ENCODE results near the gene LHX4. TPM values are rescaled to one million over a fixed set of nuclear protein-coding genes. Genes with fewer than 3 reads are reported as not detected.

LHX4 gene
- total and polyA plus RNA-seq, 10 donors, result 0.02 to 2.0 (median 0.03) TPM; not detected in 5

DNA sequence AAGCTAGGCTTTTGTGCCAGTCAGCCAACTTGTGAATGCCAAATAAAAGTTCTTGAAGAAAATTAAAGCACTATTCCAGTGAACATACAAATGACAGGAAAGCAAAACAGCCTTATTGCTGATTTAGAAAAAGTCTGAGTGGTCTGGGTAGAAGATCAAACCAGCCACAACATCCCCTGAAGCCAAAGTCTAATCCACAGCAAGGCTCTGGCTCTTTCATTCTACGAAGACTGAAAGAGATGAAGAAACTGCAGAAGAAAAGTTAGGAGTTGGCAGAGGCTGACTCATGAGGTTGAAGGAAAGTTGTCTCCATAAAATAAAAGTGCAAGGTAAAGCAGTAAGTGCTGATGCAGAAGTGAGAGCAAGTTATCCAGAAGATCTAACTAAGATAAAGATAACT, 65.9 kb downstream of the LHX4 start:
- Histone ChIP-seq H3K27me3 (replicated peaks in 1 of 7) (no peaks in the 10 kb centered on the region), H3K4me1 (peaks cover 0 to 3% (median 0%) of the 10 kb centered on the region in 6 donors), H3K27ac (no peak overlapping the region), H3K9me3 (peaks cover 0 to 5% (median 0%) of the 10 kb centered on the region in 8 donors), H3K36me3 (no peaks in the 10 kb centered on the region), H3K4me3 (no peak overlapping the region)
- TF ChIP-seq POLR2AphosphoS5 (IDR thresholded peaks at IDR 0.05) (no peak), POLR2A (IDR thresholded peaks at IDR 0.05) (no peak)
- TF ChIP-seq, protein P1, sequence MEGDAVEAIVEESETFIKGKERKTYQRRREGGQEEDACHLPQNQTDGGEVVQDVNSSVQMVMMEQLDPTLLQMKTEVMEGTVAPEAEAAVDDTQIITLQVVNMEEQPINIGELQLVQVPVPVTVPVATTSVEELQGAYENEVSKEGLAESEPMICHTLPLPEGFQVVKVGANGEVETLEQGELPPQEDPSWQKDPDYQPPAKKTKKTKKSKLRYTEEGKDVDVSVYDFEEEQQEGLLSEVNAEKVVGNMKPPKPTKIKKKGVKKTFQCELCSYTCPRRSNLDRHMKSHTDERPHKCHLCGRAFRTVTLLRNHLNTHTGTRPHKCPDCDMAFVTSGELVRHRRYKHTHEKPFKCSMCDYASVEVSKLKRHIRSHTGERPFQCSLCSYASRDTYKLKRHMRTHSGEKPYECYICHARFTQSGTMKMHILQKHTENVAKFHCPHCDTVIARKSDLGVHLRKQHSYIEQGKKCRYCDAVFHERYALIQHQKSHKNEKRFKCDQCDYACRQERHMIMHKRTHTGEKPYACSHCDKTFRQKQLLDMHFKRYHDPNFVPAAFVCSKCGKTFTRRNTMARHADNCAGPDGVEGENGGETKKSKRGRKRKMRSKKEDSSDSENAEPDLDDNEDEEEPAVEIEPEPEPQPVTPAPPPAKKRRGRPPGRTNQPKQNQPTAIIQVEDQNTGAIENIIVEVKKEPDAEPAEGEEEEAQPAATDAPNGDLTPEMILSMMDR (IDR thresholded peaks at IDR 0.05 in 8 of 11, conservative IDR thresholded peaks at IDR 0.05 in 3 of 11), result no peak
- 48 to 84% (median 77%) methylated on average over 1 of the region's 1 CpG for WGBS, 5 donors
- intact Hi-C loops (cut with DNase I; ENCODE audit: low total_unique reads), result no loop called here
- DNase-seq, result no peak

DNA sequence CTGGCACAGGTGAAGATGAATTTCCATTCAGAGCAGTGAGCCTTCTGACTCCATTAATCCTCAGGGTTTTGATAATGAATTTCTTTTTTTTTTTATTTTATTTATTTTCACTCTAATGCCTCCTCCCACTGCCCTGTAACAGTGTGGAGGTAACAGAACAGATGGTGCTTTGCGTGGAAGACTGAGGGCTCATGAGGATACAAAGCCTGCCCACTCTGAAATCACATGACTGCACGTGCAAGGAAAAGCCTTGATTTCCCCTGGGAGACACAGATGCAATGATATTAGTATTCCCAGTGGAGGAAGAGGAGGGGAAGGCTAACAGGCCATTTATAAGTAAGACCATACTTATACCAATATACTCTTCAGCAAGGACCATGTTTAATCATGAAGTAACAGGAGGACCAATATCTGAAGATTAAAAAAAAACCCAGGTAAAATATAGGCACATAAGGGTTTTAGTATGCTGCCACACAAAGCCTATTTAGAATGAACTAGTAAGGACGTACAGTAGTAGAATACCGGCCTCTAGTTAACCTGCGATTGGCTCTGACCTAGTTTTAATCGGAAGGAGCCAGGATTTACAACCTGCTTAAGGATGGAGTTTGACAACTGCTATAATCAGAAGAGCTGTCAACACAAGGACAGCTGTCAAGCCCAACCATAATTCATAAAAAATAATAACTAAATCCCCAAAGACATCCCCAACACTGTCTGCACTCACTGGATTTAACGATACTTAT, 69.6 kb downstream of the LHX4 start:
- no peak for DNase-seq

DNA sequence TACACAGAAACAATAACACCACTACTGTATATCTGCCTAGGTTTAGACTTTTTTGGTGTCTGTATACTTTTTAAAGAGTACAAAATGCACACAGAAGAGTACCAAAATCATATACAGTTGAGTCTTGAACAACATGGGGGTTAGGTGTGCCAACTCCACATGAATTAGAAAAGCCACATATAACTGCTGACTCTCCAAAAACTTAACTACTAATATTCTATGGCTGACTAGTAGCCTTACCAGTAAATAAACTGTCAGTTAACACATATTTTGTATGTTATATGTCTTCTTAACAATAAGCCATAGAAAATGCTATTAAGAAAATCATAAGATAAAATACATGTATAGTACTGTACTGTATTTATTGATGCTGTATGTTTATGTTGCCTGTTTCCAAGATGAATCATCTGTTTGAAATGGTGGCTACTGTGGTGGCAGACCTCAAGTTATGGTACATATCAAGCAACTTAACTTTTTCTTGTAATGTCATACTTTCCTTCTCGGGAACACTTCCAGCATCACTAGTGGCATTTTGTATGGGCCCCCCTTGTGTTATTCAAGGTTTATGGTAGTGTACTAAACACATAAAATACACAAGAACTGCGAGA, 71.2 kb downstream of the LHX4 start:
- Histone ChIP-seq H3K27ac (no peak overlapping the region), H3K4me1 (no peaks in the 10 kb centered on the region), H3K9me3 (peaks cover 0 to 13% (median 10%) of the 10 kb centered on the region in 8 donors), H3K36me3 (peaks cover 0 to 2% (median 0%) of the 10 kb centered on the region in 6 donors), H3K27me3 (replicated peaks in 1 of 7) (no peaks in the 10 kb centered on the region), H3K4me3 (no peak overlapping the region)
- no peak for TF ChIP-seq POLR2A (IDR thresholded peaks at IDR 0.05)
- TF ChIP-seq, protein P1 (IDR thresholded peaks at IDR 0.05 in 8 of 11, conservative IDR thresholded peaks at IDR 0.05 in 3 of 11), result no peak
- intact Hi-C loops (cut with DNase I; ENCODE audit: low total_unique reads), result no loop called here
- 93 to 98% (median 95%) methylated on average over 2 of the region's 2 CpGs for WGBS, 5 donors
- DNase-seq, result no peak

More for the DNA sequence above, 69.6 kb downstream of the LHX4 start:
- Histone ChIP-seq H3K4me3 (no peak overlapping the region), H3K4me1 (no peaks in the 10 kb centered on the region), H3K27ac (no peak overlapping the region), H3K27me3 (replicated peaks in 1 of 7) (no peaks in the 10 kb centered on the region), H3K36me3 (no peaks in the 10 kb centered on the region), H3K9me3 (no peaks in the 10 kb centered on the region)
- TF ChIP-seq, protein P1 (IDR thresholded peaks at IDR 0.05 in 8 of 11, conservative IDR thresholded peaks at IDR 0.05 in 3 of 11), result no peak
- TF ChIP-seq POLR2A (IDR thresholded peaks at IDR 0.05) (no peak), POLR2AphosphoS5 (IDR thresholded peaks at IDR 0.05) (no peak)
- 86 to 93% (median 91%) methylated on average over 7 of the region's 7 CpGs for WGBS, 5 donors
- intact Hi-C loops (cut with DNase I; ENCODE audit: low total_unique reads), result no loop called here

DNA sequence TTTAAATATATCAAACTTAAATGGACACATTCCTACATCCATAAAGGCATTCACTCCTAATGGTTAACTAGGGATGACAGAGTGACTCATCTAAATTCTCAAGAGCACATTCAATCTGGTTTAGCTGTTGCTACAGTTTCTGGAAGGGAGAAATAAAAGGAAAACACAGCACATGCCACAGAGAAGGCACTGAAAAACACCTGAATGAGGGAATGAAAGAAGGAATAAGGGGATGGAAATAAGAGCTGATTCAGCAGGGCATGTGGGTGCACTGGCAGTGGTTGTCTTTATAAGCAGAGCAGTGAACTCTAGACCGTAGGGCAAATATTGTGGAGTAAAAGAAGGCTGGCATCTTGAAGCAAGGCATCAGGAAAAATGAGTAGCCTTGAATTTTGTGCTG, 79.3 kb downstream of the LHX4 start:
- WGBS, 5 donors, result 88 to 97% (median 90%) methylated on average over 1 of the region's 1 CpG
- TF ChIP-seq POLR2A (IDR thresholded peaks at IDR 0.05) (no peak), POLR2AphosphoS5 (IDR thresholded peaks at IDR 0.05) (no peak)
- TF ChIP-seq, protein P1 (IDR thresholded peaks at IDR 0.05 in 8 of 11, conservative IDR thresholded peaks at IDR 0.05 in 3 of 11), result no peak

More for the DNA sequence above, 79.3 kb downstream of the LHX4 start:
- no peaks in the 10 kb centered on the region for H3K27me3 ChIP-seq (replicated peaks in 1 of 7)
- no peak overlapping the region for H3K27ac ChIP-seq
- intact Hi-C loops (cut with DNase I; ENCODE audit: low total_unique reads), result no loop called here
- no peak for DNase-seq
- H3K9me3 ChIP-seq, result peaks cover 0 to 33% (median 23%) of the 10 kb centered on the region in 8 donors
- H3K4me1 ChIP-seq, result no peaks in the 10 kb centered on the region
- H3K36me3 ChIP-seq, result peaks cover 0 to 40% (median 2%) of the 10 kb centered on the region in 6 donors
- no peak overlapping the region for H3K4me3 ChIP-seq
